C4-2B (cell line): ENCODE data around the gene ACSF3.

ENCODE experiments used
- ZFX ChIP-seq: fragments of 450-650 bp; IDR thresholded peaks from 2 replicates; pipeline ENCODE4 v1.6.1; 2017
- TF ChIP-seq, protein P1 (sequence below): fragments of 450-650 bp; conservative IDR thresholded peaks from 2 replicates; pipeline ENCODE4 v1.5.1; 2017; ENCODE audit warnings: mild to moderate bottlenecking

DNA sequence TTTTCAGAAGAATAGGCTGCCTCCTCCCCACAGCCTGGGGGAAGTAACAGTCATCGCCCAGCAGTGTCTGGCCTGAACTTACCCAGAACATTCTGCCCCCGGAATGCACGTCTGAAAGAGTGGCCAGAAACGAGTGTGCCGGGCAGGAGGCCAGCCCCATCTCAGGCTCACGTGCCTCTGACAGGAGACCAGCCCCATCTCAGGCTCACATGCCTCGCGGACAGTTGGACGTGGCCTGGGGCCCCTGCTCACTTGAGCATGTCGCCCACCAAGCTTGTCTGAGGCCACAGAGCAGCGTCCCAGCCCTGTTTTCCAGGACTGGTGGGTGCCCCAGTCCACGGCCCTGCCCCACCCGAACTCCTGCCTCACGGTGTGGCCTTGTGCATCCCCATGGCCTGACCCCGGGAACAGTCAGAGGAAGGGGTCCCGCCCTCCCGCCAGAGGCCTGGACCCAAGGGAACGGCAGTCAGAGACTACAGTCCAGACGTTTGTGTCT is 61.6 kb downstream of the ACSF3 start:
- TF ChIP-seq, protein P1, sequence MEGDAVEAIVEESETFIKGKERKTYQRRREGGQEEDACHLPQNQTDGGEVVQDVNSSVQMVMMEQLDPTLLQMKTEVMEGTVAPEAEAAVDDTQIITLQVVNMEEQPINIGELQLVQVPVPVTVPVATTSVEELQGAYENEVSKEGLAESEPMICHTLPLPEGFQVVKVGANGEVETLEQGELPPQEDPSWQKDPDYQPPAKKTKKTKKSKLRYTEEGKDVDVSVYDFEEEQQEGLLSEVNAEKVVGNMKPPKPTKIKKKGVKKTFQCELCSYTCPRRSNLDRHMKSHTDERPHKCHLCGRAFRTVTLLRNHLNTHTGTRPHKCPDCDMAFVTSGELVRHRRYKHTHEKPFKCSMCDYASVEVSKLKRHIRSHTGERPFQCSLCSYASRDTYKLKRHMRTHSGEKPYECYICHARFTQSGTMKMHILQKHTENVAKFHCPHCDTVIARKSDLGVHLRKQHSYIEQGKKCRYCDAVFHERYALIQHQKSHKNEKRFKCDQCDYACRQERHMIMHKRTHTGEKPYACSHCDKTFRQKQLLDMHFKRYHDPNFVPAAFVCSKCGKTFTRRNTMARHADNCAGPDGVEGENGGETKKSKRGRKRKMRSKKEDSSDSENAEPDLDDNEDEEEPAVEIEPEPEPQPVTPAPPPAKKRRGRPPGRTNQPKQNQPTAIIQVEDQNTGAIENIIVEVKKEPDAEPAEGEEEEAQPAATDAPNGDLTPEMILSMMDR: no peak
- TF ChIP-seq ZFX: no peak
